WTC11 (cell line): ENCODE measurements around the gene ACTN1. TPM values are rescaled to one million over a fixed set of nuclear protein-coding genes. Genes with fewer than 3 reads are reported as not detected.
A peak's percentile ranks its signal among the peaks of the same experiment; 100 is the strongest.

Experiments
- ATAC-seq: fragments of 200-7000 bp; cut with Tn5 transposase; 2 replicates; pipeline ENCODE4 v1.10.0; 2021; ENCODE audit warnings: mild to moderate bottlenecking, moderate library complexity
- CTCF ChIA-PET: fragments of 300-600 bp; sonication (Branson Sonifier 250); formaldehyde crosslinking; loops from one replicate; lab custom pipeline; 2021; ENCODE audit warnings: antibody characterized with exemption; lab: Charles Lee
- POLR2A ChIA-PET: fragments of 350-600 bp; sonication (Branson Sonifier 250); formaldehyde crosslinking; loops from one replicate; lab custom pipeline; 2021; ENCODE audit warnings: antibody characterized with exemption; lab: Charles Lee
- DNase-seq: peaks from one replicate; pipeline ENCODE4 v3.0.0; 2021; ENCODE audit warnings: low spot score
- H3K27ac Mint-ChIP-seq: 2 replicates; pipeline ENCODE4 v1.8.0; 2021; ENCODE audit warnings: mixed read lengths
- H3K27me3 Mint-ChIP-seq: 2 replicates; pipeline ENCODE4 v1.8.0; 2021; ENCODE audit warnings: low read depth, mild to moderate bottlenecking, moderate library complexity, mixed read lengths
- H3K36me3 Mint-ChIP-seq: 2 replicates; pipeline ENCODE4 v1.8.0; 2021; ENCODE audit warnings: mixed read lengths
- H3K4me1 Mint-ChIP-seq: 2 replicates; pipeline ENCODE4 v1.8.0; 2022; ENCODE audit warnings: mixed read lengths
- H3K4me3 Mint-ChIP-seq: 2 replicates; pipeline ENCODE4 v1.8.0; 2021; ENCODE audit warnings: mild to moderate bottlenecking, moderate library complexity, mixed read lengths
- H3K9me3 Mint-ChIP-seq: 2 replicates; pipeline ENCODE4 v1.8.0; 2021; ENCODE audit warnings: mixed read lengths
- ATF3 ChIP-seq: sonication (generic); formaldehyde crosslinking; conservative IDR thresholded peaks from 2 replicates; pipeline ENCODE4 v1.8.1; 2022; ENCODE audit warnings: mild to moderate bottlenecking, missing genetic modification reagents
- E2F1 ChIP-seq: sonication (generic); formaldehyde crosslinking; IDR thresholded peaks from 2 replicates; pipeline ENCODE4 v1.8.0; 2022; ENCODE audit warnings: mild to moderate bottlenecking, missing genetic modification reagents
- E2F5 ChIP-seq: sonication (generic); formaldehyde crosslinking; IDR thresholded peaks from 2 replicates; pipeline ENCODE4 v1.8.1; 2022; ENCODE audit warnings: mild to moderate bottlenecking, moderate library complexity, missing genetic modification reagents
- ETV6 ChIP-seq: sonication (generic); formaldehyde crosslinking; IDR thresholded peaks from 2 replicates; pipeline ENCODE4 v1.8.1; 2022; ENCODE audit warnings: mild to moderate bottlenecking, missing genetic modification reagents
- FOXP1 ChIP-seq: sonication (generic); formaldehyde crosslinking; IDR thresholded peaks from 2 replicates; pipeline ENCODE4 v1.8.0; 2022; ENCODE audit warnings: missing genetic modification reagents, mild to moderate bottlenecking, moderate library complexity, borderline replicate concordance
- NFATC4 ChIP-seq: fragments of 250-450 bp; sonication (Bioruptor Pico); IDR thresholded peaks from 2 replicates; pipeline ENCODE4 v1.9.0; 2021; ENCODE audit warnings: mild to moderate bottlenecking
- NFYB ChIP-seq: sonication (generic); formaldehyde crosslinking; conservative IDR thresholded peaks from 2 replicates; pipeline ENCODE4 v1.8.0; 2022; ENCODE audit warnings: low read depth, missing genetic modification reagents
- NR1H2 ChIP-seq: sonication (generic); formaldehyde crosslinking; IDR thresholded peaks from 2 replicates; pipeline ENCODE4 v1.9.0; 2021; ENCODE audit warnings: mild to moderate bottlenecking, moderate library complexity, missing genetic modification reagents
- NR2C2 ChIP-seq: sonication (generic); formaldehyde crosslinking; IDR thresholded peaks from 2 replicates; pipeline ENCODE4 v1.8.0; 2022; ENCODE audit warnings: mild to moderate bottlenecking, missing genetic modification reagents
- NR3C1 ChIP-seq: sonication (generic); formaldehyde crosslinking; conservative IDR thresholded peaks from 2 replicates; pipeline ENCODE4 v1.8.1; 2023; ENCODE audit warnings: low read depth, mild to moderate bottlenecking, missing genetic modification reagents
- TEAD1 ChIP-seq: sonication (generic); formaldehyde crosslinking; IDR thresholded peaks from 2 replicates; pipeline ENCODE4 v1.8.0; 2022; ENCODE audit warnings: mild to moderate bottlenecking, missing genetic modification reagents
- TP53 ChIP-seq: sonication (generic); formaldehyde crosslinking; IDR thresholded peaks from 2 replicates; pipeline ENCODE4 v1.8.1; 2023; ENCODE audit warnings: mild to moderate bottlenecking, missing genetic modification reagents
- ZNF121 ChIP-seq: sonication (generic); formaldehyde crosslinking; IDR thresholded peaks from 2 replicates; pipeline ENCODE4 v1.8.0; 2023; ENCODE audit warnings: missing genetic modification reagents
- ZNF423 ChIP-seq: fragments of 250-450 bp; sonication (Bioruptor Pico); IDR thresholded peaks from 2 replicates; pipeline ENCODE4 v2.1.2; 2022; ENCODE audit warnings: mild to moderate bottlenecking, moderate library complexity
- ZNF512 ChIP-seq: sonication (generic); formaldehyde crosslinking; IDR thresholded peaks from 2 replicates; pipeline ENCODE4 v1.8.1; 2022; ENCODE audit warnings: missing genetic modification reagents, borderline replicate concordance
- ZNF532 ChIP-seq: fragments of 250-450 bp; sonication (Bioruptor Pico); IDR thresholded peaks from 2 replicates; pipeline ENCODE4 v1.9.0; 2021; ENCODE audit warnings: mild to moderate bottlenecking, borderline replicate concordance
- total RNA-seq: library from RNA; stranded (reverse); gene quantifications from 3 replicates; pipeline ENCODE4 v1.2.3, GENCODE V29; 2021
- TF ChIP-seq, protein P1 (sequence below): sonication (generic); formaldehyde crosslinking; IDR thresholded peaks from 2 replicates; pipeline ENCODE4 v1.8.0; 2022; ENCODE audit warnings: missing genetic modification reagents
- TF ChIP-seq, protein P2 (sequence below): sonication (generic); formaldehyde crosslinking; IDR thresholded peaks from 2 replicates; pipeline ENCODE4 v1.8.0; 2022; ENCODE audit warnings: mild to moderate bottlenecking, missing genetic modification reagents

Gene ACTN1
- total RNA-seq, 1 experiment from 2014 or later = 196 TPM

DNA sequence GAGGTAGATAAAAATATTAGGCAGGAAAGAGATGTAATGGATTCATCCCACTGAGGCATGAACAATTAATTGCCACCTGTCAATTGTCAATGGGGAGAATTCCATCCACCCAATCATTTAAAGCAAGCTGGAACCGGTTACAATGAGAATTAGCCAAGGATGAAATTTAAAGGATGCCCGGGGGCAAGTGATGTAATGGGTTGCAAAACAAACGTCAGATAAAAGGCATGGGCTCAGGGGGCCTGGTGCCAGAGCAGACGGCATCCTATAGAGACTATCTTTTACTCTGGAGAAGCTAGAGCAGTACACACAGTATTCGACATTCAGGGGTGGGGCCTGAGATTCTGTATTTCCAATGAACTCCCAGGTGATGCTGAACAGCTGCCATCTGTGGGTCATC is 105.7 kb downstream of the ACTN1 start:
- Mint-ChIP-seq H3K4me3 (no peak overlapping the region), H3K27ac (peak overlapping the region; percentile 14; the same call in 1 of the 2 replicates), H3K27me3 (no peaks in the 10 kb centered on the region; the same call in 1 of the 2 replicates), H3K4me1 (no peaks in the 10 kb centered on the region), H3K9me3 (0 out of 2 replicates have a peak, but pooled peaks cover 3% of the 10 kb centered on the region), H3K36me3 (peaks cover 69% of the 10 kb centered on the region)
- TF ChIP-seq TEAD1 (CRISPR knock-in tag) (no peak), ZNF512 (CRISPR knock-in tag) (no peak), TP53 (CRISPR knock-in tag) (no peak), ZNF532 (CRISPR knock-in tag) (no peak), NFATC4 (CRISPR knock-in tag) (no peak), NR3C1 (CRISPR knock-in tag) (no peak)
- DNase-seq (no peak), ATAC-seq (no peak)
- CTCF ChIA-PET = interaction anchor here (1.2 to 1.8 kb wide), 2 partner anchors 38 to 234 kb away, joined by 3 to 4 read pairs; no protein-coding TSS in a partner anchor
- POLR2A ChIA-PET = no interaction called here

GRCh38 chr14:68871392-68871791 is 107.7 kb downstream of the ACTN1 start:
- POLR2A ChIA-PET = no interaction called here
- ATAC-seq (no peak), DNase-seq (no peak)
- no peaks in the 10 kb centered on the region for H3K4me1 Mint-ChIP-seq
- 0 out of 2 replicates have a peak, but pooled peaks cover 3% of the 10 kb centered on the region for H3K9me3 Mint-ChIP-seq
- no peaks in the 10 kb centered on the region; the same call in 1 of the 2 replicates for H3K27me3 Mint-ChIP-seq
- H3K36me3 Mint-ChIP-seq = peaks cover 51% of the 10 kb centered on the region
- no peak overlapping the region for H3K4me3 Mint-ChIP-seq
- CTCF ChIA-PET = interaction anchor here (0.8 to 1.0 kb wide), 2 partner anchors 46 to 50 kb away, joined by 3 to 4 read pairs; no protein-coding TSS in a partner anchor
- H3K27ac Mint-ChIP-seq = no peak overlapping the region
- TF ChIP-seq, protein P1, sequence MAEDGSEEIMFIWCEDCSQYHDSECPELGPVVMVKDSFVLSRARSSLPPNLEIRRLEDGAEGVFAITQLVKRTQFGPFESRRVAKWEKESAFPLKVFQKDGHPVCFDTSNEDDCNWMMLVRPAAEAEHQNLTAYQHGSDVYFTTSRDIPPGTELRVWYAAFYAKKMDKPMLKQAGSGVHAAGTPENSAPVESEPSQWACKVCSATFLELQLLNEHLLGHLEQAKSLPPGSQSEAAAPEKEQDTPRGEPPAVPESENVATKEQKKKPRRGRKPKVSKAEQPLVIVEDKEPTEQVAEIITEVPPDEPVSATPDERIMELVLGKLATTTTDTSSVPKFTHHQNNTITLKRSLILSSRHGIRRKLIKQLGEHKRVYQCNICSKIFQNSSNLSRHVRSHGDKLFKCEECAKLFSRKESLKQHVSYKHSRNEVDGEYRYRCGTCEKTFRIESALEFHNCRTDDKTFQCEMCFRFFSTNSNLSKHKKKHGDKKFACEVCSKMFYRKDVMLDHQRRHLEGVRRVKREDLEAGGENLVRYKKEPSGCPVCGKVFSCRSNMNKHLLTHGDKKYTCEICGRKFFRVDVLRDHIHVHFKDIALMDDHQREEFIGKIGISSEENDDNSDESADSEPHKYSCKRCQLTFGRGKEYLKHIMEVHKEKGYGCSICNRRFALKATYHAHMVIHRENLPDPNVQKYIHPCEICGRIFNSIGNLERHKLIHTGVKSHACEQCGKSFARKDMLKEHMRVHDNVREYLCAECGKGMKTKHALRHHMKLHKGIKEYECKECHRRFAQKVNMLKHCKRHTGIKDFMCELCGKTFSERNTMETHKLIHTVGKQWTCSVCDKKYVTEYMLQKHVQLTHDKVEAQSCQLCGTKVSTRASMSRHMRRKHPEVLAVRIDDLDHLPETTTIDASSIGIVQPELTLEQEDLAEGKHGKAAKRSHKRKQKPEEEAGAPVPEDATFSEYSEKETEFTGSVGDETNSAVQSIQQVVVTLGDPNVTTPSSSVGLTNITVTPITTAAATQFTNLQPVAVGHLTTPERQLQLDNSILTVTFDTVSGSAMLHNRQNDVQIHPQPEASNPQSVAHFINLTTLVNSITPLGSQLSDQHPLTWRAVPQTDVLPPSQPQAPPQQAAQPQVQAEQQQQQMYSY (CRISPR knock-in tag) = no peak
- no peak for TF ChIP-seq NR2C2 (CRISPR knock-in tag)
- TF ChIP-seq, protein P2, sequence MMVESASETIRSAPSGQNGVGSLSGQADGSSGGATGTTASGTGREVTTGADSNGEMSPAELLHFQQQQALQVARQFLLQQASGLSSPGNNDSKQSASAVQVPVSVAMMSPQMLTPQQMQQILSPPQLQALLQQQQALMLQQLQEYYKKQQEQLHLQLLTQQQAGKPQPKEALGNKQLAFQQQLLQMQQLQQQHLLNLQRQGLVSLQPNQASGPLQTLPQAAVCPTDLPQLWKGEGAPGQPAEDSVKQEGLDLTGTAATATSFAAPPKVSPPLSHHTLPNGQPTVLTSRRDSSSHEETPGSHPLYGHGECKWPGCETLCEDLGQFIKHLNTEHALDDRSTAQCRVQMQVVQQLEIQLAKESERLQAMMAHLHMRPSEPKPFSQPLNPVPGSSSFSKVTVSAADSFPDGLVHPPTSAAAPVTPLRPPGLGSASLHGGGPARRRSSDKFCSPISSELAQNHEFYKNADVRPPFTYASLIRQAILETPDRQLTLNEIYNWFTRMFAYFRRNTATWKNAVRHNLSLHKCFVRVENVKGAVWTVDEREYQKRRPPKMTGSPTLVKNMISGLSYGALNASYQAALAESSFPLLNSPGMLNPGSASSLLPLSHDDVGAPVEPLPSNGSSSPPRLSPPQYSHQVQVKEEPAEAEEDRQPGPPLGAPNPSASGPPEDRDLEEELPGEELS (CRISPR knock-in tag) = no peak
- TF ChIP-seq ZNF121 = no peak
- no peak for TF ChIP-seq FOXP1 (CRISPR knock-in tag)
- no peak for TF ChIP-seq ETV6
- TF ChIP-seq NR1H2 (CRISPR knock-in tag) = no peak
- no peak for TF ChIP-seq E2F5 (CRISPR knock-in tag)
- no peak for TF ChIP-seq E2F1 (CRISPR knock-in tag)
- TF ChIP-seq NFYB (CRISPR knock-in tag) = no peak
- TF ChIP-seq ATF3 (CRISPR knock-in tag) = no peak
- no peak for TF ChIP-seq ZNF423 (CRISPR knock-in tag)
